ENCODE data around the gene MRPL49. TPM values are rescaled to one million over a fixed set of nuclear protein-coding genes. Genes with fewer than 3 reads are reported as not detected.
A peak's percentile ranks its signal among the peaks of the same experiment; 100 is the strongest.

Gene MRPL49
- total and polyA plus RNA-seq, 9 of the 15 experiments (the other 6 are each of a cell fraction or from before 2014, with no cell fraction given): 74.3 to 132 (median 91.2) TPM

- TF ChIP-seq, protein P1, sequence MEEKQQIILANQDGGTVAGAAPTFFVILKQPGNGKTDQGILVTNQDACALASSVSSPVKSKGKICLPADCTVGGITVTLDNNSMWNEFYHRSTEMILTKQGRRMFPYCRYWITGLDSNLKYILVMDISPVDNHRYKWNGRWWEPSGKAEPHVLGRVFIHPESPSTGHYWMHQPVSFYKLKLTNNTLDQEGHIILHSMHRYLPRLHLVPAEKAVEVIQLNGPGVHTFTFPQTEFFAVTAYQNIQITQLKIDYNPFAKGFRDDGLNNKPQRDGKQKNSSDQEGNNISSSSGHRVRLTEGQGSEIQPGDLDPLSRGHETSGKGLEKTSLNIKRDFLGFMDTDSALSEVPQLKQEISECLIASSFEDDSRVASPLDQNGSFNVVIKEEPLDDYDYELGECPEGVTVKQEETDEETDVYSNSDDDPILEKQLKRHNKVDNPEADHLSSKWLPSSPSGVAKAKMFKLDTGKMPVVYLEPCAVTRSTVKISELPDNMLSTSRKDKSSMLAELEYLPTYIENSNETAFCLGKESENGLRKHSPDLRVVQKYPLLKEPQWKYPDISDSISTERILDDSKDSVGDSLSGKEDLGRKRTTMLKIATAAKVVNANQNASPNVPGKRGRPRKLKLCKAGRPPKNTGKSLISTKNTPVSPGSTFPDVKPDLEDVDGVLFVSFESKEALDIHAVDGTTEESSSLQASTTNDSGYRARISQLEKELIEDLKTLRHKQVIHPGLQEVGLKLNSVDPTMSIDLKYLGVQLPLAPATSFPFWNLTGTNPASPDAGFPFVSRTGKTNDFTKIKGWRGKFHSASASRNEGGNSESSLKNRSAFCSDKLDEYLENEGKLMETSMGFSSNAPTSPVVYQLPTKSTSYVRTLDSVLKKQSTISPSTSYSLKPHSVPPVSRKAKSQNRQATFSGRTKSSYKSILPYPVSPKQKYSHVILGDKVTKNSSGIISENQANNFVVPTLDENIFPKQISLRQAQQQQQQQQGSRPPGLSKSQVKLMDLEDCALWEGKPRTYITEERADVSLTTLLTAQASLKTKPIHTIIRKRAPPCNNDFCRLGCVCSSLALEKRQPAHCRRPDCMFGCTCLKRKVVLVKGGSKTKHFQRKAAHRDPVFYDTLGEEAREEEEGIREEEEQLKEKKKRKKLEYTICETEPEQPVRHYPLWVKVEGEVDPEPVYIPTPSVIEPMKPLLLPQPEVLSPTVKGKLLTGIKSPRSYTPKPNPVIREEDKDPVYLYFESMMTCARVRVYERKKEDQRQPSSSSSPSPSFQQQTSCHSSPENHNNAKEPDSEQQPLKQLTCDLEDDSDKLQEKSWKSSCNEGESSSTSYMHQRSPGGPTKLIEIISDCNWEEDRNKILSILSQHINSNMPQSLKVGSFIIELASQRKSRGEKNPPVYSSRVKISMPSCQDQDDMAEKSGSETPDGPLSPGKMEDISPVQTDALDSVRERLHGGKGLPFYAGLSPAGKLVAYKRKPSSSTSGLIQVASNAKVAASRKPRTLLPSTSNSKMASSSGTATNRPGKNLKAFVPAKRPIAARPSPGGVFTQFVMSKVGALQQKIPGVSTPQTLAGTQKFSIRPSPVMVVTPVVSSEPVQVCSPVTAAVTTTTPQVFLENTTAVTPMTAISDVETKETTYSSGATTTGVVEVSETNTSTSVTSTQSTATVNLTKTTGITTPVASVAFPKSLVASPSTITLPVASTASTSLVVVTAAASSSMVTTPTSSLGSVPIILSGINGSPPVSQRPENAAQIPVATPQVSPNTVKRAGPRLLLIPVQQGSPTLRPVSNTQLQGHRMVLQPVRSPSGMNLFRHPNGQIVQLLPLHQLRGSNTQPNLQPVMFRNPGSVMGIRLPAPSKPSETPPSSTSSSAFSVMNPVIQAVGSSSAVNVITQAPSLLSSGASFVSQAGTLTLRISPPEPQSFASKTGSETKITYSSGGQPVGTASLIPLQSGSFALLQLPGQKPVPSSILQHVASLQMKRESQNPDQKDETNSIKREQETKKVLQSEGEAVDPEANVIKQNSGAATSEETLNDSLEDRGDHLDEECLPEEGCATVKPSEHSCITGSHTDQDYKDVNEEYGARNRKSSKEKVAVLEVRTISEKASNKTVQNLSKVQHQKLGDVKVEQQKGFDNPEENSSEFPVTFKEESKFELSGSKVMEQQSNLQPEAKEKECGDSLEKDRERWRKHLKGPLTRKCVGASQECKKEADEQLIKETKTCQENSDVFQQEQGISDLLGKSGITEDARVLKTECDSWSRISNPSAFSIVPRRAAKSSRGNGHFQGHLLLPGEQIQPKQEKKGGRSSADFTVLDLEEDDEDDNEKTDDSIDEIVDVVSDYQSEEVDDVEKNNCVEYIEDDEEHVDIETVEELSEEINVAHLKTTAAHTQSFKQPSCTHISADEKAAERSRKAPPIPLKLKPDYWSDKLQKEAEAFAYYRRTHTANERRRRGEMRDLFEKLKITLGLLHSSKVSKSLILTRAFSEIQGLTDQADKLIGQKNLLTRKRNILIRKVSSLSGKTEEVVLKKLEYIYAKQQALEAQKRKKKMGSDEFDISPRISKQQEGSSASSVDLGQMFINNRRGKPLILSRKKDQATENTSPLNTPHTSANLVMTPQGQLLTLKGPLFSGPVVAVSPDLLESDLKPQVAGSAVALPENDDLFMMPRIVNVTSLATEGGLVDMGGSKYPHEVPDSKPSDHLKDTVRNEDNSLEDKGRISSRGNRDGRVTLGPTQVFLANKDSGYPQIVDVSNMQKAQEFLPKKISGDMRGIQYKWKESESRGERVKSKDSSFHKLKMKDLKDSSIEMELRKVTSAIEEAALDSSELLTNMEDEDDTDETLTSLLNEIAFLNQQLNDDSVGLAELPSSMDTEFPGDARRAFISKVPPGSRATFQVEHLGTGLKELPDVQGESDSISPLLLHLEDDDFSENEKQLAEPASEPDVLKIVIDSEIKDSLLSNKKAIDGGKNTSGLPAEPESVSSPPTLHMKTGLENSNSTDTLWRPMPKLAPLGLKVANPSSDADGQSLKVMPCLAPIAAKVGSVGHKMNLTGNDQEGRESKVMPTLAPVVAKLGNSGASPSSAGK (IDR thresholded peaks at IDR 0.05): no peak
- TF ChIP-seq POLR2AphosphoS2 (IDR thresholded peaks at IDR 0.05; ENCODE audit: low read length): peak; percentile 44; the same call in 1 of the 2 replicates
- TF ChIP-seq, protein P2, sequence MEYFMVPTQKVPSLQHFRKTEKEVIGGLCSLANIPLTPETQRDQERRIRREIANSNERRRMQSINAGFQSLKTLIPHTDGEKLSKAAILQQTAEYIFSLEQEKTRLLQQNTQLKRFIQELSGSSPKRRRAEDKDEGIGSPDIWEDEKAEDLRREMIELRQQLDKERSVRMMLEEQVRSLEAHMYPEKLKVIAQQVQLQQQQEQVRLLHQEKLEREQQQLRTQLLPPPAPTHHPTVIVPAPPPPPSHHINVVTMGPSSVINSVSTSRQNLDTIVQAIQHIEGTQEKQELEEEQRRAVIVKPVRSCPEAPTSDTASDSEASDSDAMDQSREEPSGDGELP (CRISPR knock-in tag; IDR thresholded peaks at IDR 0.05; ENCODE audit: borderline replicate concordance): peak; percentile 82
- no peak; the same call in 1 of the 2 replicates for TF ChIP-seq ZBTB9 (CRISPR knock-in tag; IDR thresholded peaks at IDR 0.05)
- TF ChIP-seq TCFL5 (CRISPR knock-in tag; conservative IDR thresholded peaks at IDR 0.05): no peak
- TF ChIP-seq MXD1 (CRISPR knock-in tag; IDR thresholded peaks at IDR 0.05; ENCODE audit: borderline replicate concordance, poor library complexity, severe bottlenecking): peak; percentile 81
- TF ChIP-seq, protein P3, sequence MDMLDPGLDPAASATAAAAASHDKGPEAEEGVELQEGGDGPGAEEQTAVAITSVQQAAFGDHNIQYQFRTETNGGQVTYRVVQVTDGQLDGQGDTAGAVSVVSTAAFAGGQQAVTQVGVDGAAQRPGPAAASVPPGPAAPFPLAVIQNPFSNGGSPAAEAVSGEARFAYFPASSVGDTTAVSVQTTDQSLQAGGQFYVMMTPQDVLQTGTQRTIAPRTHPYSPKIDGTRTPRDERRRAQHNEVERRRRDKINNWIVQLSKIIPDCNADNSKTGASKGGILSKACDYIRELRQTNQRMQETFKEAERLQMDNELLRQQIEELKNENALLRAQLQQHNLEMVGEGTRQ (CRISPR knock-in tag; IDR thresholded peaks at IDR 0.05): no peak
- TF ChIP-seq ETV1 (tag; conservative IDR thresholded peaks at IDR 0.05; ENCODE audit: low read depth): peak; percentile 95
- no peak for TF ChIP-seq HNRNPH1 (optimal IDR thresholded peaks at IDR 0.05; ENCODE audit: low read depth, low read length)
- TF ChIP-seq ZNF24 (IDR thresholded peaks at IDR 0.05): peak; percentile 85
Observed at GRCh38 chr11:65095974-65096806, 25.9 kb upstream of the MRPL49 start, which contains the start of gene VPS51 (continued).
